ENCODE data around the gene NFE2L2.
"Not testable (repeated sequence)": the region's sequence is repeated elsewhere in the genome, so short reads cannot be mapped to it uniquely, and the experiment has no call there.

The NFE2L2 gene

GRCh38 chr2:177255227-177255601 is 9.3 kb downstream of the NFE2L2 start:
- no peak for DNase-seq

GRCh38 chr2:177254433-177255226 is 9.9 kb downstream of the NFE2L2 start:
- DNase-seq: no peak

- no peak for DNase-seq
Measured at GRCh38 chr2:177253704-177254103, 10.8 kb downstream of the NFE2L2 start.

GRCh38 chr2:177252808-177253531 is 11.6 kb downstream of the NFE2L2 start:
- DNase-seq: no peak

- no peak for DNase-seq
Measured at GRCh38 chr2:177251165-177251542, 13.4 kb downstream of the NFE2L2 start.

GRCh38 chr2:177250461-177250860 is 14.1 kb downstream of the NFE2L2 start:
- no peak for DNase-seq

GRCh38 chr2:177249038-177249437 is 15.5 kb downstream of the NFE2L2 start:
- DNase-seq: no peak

GRCh38 chr2:177247693-177248262 is 16.7 kb downstream of the NFE2L2 start:
- DNase-seq: no peak

- DNase-seq: not testable (repeated sequence)
Measured at GRCh38 chr2:177246523-177247030, 17.9 kb downstream of the NFE2L2 start.

- no peak for DNase-seq
Measured at GRCh38 chr2:177246000-177246399, 18.5 kb downstream of the NFE2L2 start.

GRCh38 chr2:177245010-177245422 is 19.5 kb downstream of the NFE2L2 start:
- no peak for DNase-seq

GRCh38 chr2:177244244-177244771 is 20.2 kb downstream of the NFE2L2 start:
- no peak for DNase-seq

GRCh38 chr2:177243476-177243875 is 21.1 kb downstream of the NFE2L2 start:
- no peak for DNase-seq

GRCh38 chr2:177243073-177243472 is 21.5 kb downstream of the NFE2L2 start:
- no peak for DNase-seq

- no peak for DNase-seq
Measured at GRCh38 chr2:177242121-177242987, 22.2 kb downstream of the NFE2L2 start.

- DNase-seq: no peak
Measured at GRCh38 chr2:177241711-177242120, 22.8 kb downstream of the NFE2L2 start.

GRCh38 chr2:177239932-177240630 is 24.4 kb downstream of the NFE2L2 start:
- no peak for DNase-seq

- DNase-seq: no peak
Measured at GRCh38 chr2:177239053-177239452, 25.5 kb downstream of the NFE2L2 start.

- DNase-seq: no peak
Measured at GRCh38 chr2:177237932-177238331, 26.6 kb downstream of the NFE2L2 start.

- DNase-seq: no peak
Measured at GRCh38 chr2:177235855-177236437, 28.6 kb downstream of the NFE2L2 start.

GRCh38 chr2:177234267-177234666 is 30.3 kb downstream of the NFE2L2 start:
- DNase-seq: no peak
